ENCODE results near the gene LDHD. TPM values are rescaled to one million over a fixed set of nuclear protein-coding genes. Genes with fewer than 3 reads are reported as not detected.

The LDHD gene
- polyA plus RNA-seq, 3 donors: 3.7 to 6.3 (median 5.4) TPM

- Histone ChIP-seq H3K4me3 (replicated peaks in 1 of 3; ENCODE audit: low read depth in 2 of 3, low read length in 3 of 3) (no peak overlapping the region), H2AFZ (ENCODE audit: insufficient read depth, low read depth, low read length, poor library complexity, severe bottlenecking) (no peak overlapping the region), H3K9ac (ENCODE audit: insufficient read depth, low read length, poor library complexity, severe bottlenecking) (no peak overlapping the region), H3K79me2 (ENCODE audit: insufficient read depth, low read length) (peaks cover 21% of the 10 kb centered on the region), H4K20me1 (ENCODE audit: insufficient read depth, low read length) (peaks cover 6% of the 10 kb centered on the region), H3K4me1 (ENCODE audit: control insufficient read depth in 1 of 2, insufficient read depth in 2 of 2, low read length in 2 of 2) (peaks cover 14% of the 10 kb centered on the region in 2 donors), H3K27ac (ENCODE audit: low read depth in 1 of 2, low read length in 2 of 2) (no peak overlapping the region), H3K9me3 (replicated peaks in 1 of 2; ENCODE audit: control insufficient read depth in 1 of 2, insufficient read depth in 1 of 2, low read length in 2 of 2) (no peaks in the 10 kb centered on the region), H3K36me3 (replicated peaks in 1 of 2; ENCODE audit: control insufficient read depth in 1 of 2, insufficient read depth in 2 of 2, low read length in 2 of 2) (no peaks in the 10 kb centered on the region), H3K27me3 (ENCODE audit: control insufficient read depth in 2 of 2, insufficient read depth in 2 of 2, low read length in 2 of 2) (no peaks in the 10 kb centered on the region), H3K4me2 (replicated peaks; ENCODE audit: extremely low read depth, low read length, poor library complexity, severe bottlenecking) (no peak overlapping the region)
- intact Hi-C loops (cut with micrococcal nuclease): no loop called here
- 100% methylated on average over 1 of the region's 5 CpGs for WGBS (ENCODE audit: insufficient coverage)
- peak overlapping the region in 2 of 7 donors; percentile 2 to 37 for H3K27ac Mint-ChIP-seq
- H3K4me3 Mint-ChIP-seq: no peak overlapping the region
- peaks cover 33% of the 10 kb centered on the region for H3K4me1 Mint-ChIP-seq
- H3K9me3 Mint-ChIP-seq: peaks cover 0 to 2% (median 0%) of the 10 kb centered on the region in 7 donors
- peaks cover 0 to 2% (median 0%) of the 10 kb centered on the region in 3 donors for H3K27me3 Mint-ChIP-seq (ENCODE audit: low read depth in 3 of 3)
- H3K36me3 Mint-ChIP-seq: peaks cover 7 to 11% of the 10 kb centered on the region in 2 donors
- no peak for DNase-seq
- TF ChIP-seq CTCF (IDR thresholded peaks at IDR 0.05): no peak
Measured at GRCh38 chr16:75083813-75084212, 32.8 kb downstream of the LDHD start.

- Histone ChIP-seq H3K4me3 (replicated peaks in 1 of 3; ENCODE audit: low read depth in 2 of 3, low read length in 3 of 3) (no peak overlapping the region), H3K4me2 (replicated peaks; ENCODE audit: extremely low read depth, low read length, poor library complexity, severe bottlenecking) (no peak overlapping the region), H3K9me3 (replicated peaks in 1 of 2; ENCODE audit: control insufficient read depth in 1 of 2, insufficient read depth in 1 of 2, low read length in 2 of 2) (no peaks in the 10 kb centered on the region), H3K36me3 (replicated peaks in 1 of 2; ENCODE audit: control insufficient read depth in 1 of 2, insufficient read depth in 2 of 2, low read length in 2 of 2) (no peaks in the 10 kb centered on the region), H3K4me1 (ENCODE audit: control insufficient read depth in 1 of 2, insufficient read depth in 2 of 2, low read length in 2 of 2) (peaks cover 5 to 6% of the 10 kb centered on the region in 2 donors), H3K79me2 (ENCODE audit: insufficient read depth, low read length) (peaks cover 37% of the 10 kb centered on the region), H2AFZ (ENCODE audit: insufficient read depth, low read depth, low read length, poor library complexity, severe bottlenecking) (no peak overlapping the region), H3K27me3 (ENCODE audit: control insufficient read depth in 2 of 2, insufficient read depth in 2 of 2, low read length in 2 of 2) (no peaks in the 10 kb centered on the region), H4K20me1 (ENCODE audit: insufficient read depth, low read length) (no peaks in the 10 kb centered on the region), H3K27ac (ENCODE audit: low read depth in 1 of 2, low read length in 2 of 2) (no peak overlapping the region), H3K9ac (ENCODE audit: insufficient read depth, low read length, poor library complexity, severe bottlenecking) (no peak overlapping the region)
- Mint-ChIP-seq H3K27me3 (ENCODE audit: low read depth in 3 of 3) (peaks cover 0 to 2% (median 0%) of the 10 kb centered on the region in 3 donors), H3K9me3 (peaks cover 0 to 2% (median 0%) of the 10 kb centered on the region in 7 donors), H3K36me3 (peaks cover 7 to 11% of the 10 kb centered on the region in 2 donors), H3K27ac (no peak overlapping the region), H3K4me3 (no peak overlapping the region), H3K4me1 (peaks cover 25% of the 10 kb centered on the region)
- no peak for TF ChIP-seq CTCF (IDR thresholded peaks at IDR 0.05)
- WGBS (ENCODE audit: insufficient coverage): 70% methylated on average over 5 of the region's 6 CpGs
- intact Hi-C loops (cut with micrococcal nuclease): no loop called here
- no peak for DNase-seq
Measured at GRCh38 chr16:75081179-75081859, 35.3 kb downstream of the LDHD start.
